ENCODE results near the gene ZHX3. TPM values are rescaled to one million over a fixed set of nuclear protein-coding genes. Genes with fewer than 3 reads are reported as not detected.

ZHX3 gene
- total and polyA plus RNA-seq, 10 of the 15 experiments (the other 5 are each of a cell fraction or from before 2014, with no cell fraction given), result 1.3 to 14.0 (median 5.0) TPM

GRCh38 chr20:41175201-41175651 is 142.3 kb downstream of the ZHX3 start (continued):
- TF ChIP-seq NKRF (conservative IDR thresholded peaks at IDR 0.05) (no peak), ZNF217 (IDR thresholded peaks at IDR 0.05) (no peak), MYC (IDR thresholded peaks at IDR 0.05; ENCODE audit: insufficient read depth, insufficient read length, insufficient replicate concordance, low read length, severe bottlenecking) (no peak), NR2F1 (conservative IDR thresholded peaks at IDR 0.05) (no peak)

GRCh38 chr20:41174782-41175181 is 142.7 kb downstream of the ZHX3 start:
- in situ Hi-C loops (cut with MboI) (loop anchor here (5.0 kb wide), 2 partner anchors 58 to 168 kb away; partner anchors contain the start of gene LPIN3), intact Hi-C loops (cut with micrococcal nuclease; ENCODE audit: unreplicated experiment) (no loop called here)
- Histone ChIP-seq H3K27me3 (replicated peaks in 1 of 2; ENCODE audit: control insufficient read depth in 2 of 2, insufficient read depth in 2 of 2, low read length in 1 of 2) (no peaks in the 10 kb centered on the region), H3K9ac (ENCODE audit: control insufficient read depth, insufficient read depth, low read length) (no peak overlapping the region), H3K4me1 (ENCODE audit: control insufficient read depth, insufficient read depth, low read length) (no peaks in the 10 kb centered on the region), H3K4me2 (ENCODE audit: control insufficient read depth, insufficient read depth) (no peak overlapping the region), H4K20me1 (ENCODE audit: control insufficient read depth, insufficient read depth) (no peaks in the 10 kb centered on the region), H3K79me2 (ENCODE audit: control insufficient read depth, insufficient read depth, low read length) (no peaks in the 10 kb centered on the region), H3K9me3 (replicated peaks; ENCODE audit: control insufficient read depth, insufficient read depth, low read length) (no peaks in the 10 kb centered on the region), H2AFZ (ENCODE audit: control insufficient read depth, low read depth, low read length) (no peak overlapping the region), H3K27ac (ENCODE audit: control insufficient read depth, insufficient read depth) (no peak overlapping the region), H3K36me3 (ENCODE audit: control insufficient read depth in 2 of 2, insufficient read depth in 2 of 2, low read length in 1 of 2) (peaks cover 31 to 32% of the 10 kb centered on the region in 2 experiments; a peak in 3 of 4 replicates), H3K4me3 (no peak overlapping the region)
- RAD21 ChIA-PET (ENCODE audit: unreplicated experiment), result no interaction called here
- BruUV-seq (replicated peaks), result TSS peak; percentile 59
- 21% methylated on average over 2 of the region's 2 CpGs for WGBS (ENCODE audit: insufficient coverage, insufficient replicate concordance, low lambda C conversion rate, missing lambda C conversion rate)
- DNase-seq (ENCODE audit: low read depth, low spot score) (no peak), ATAC-seq (no peak), FAIRE-seq (no peak)
- TF ChIP-seq IRF4 (IDR thresholded peaks at IDR 0.05; ENCODE audit: low read depth, low read length) (no peak), ZNF207 (IDR thresholded peaks at IDR 0.05; ENCODE audit: borderline replicate concordance) (no peak), TARDBP (IDR thresholded peaks at IDR 0.05; ENCODE audit: borderline replicate concordance) (no peak), RAD21 (IDR thresholded peaks at IDR 0.05; ENCODE audit: insufficient read depth, low read depth, low read length) (no peak), ESRRA (IDR thresholded peaks at IDR 0.05; ENCODE audit: low read length) (no peak)
- SMC1A ChIA-PET (ENCODE audit: uncharacterized antibody, unreplicated experiment), result interaction anchor here (2.1 kb wide), 1 partner anchor 15 kb away, joined by 7 read pairs; no protein-coding TSS in a partner anchor
- CTCF ChIA-PET, result interaction anchor here (0.6 to 4.4 kb wide), 5 partner anchors 41 to 1328 kb away, joined by 3 to 17 read pairs (median 4); no protein-coding TSS in a partner anchor
- POLR2A ChIA-PET, result no interaction called here
